ENCODE data around the gene MSI2.

GRCh38 chr17:57668332-57668731, 412.0 kb downstream of the MSI2 start:
- TF ChIP-seq CTCF (IDR thresholded peaks at IDR 0.05) (no peak), POLR2AphosphoS5 (IDR thresholded peaks at IDR 0.05) (no peak)
